ENCODE results near the gene NOXA1.

- no peak for TF ChIP-seq CTCF (IDR thresholded peaks at IDR 0.05)
- no peak for TF ChIP-seq POLR2AphosphoS5 (IDR thresholded peaks at IDR 0.05)
Measured at GRCh38 chr9:137394866-137395665, 28.1 kb upstream of the NOXA1 start.
